ENCODE results near the gene PRRX2.

DNA sequence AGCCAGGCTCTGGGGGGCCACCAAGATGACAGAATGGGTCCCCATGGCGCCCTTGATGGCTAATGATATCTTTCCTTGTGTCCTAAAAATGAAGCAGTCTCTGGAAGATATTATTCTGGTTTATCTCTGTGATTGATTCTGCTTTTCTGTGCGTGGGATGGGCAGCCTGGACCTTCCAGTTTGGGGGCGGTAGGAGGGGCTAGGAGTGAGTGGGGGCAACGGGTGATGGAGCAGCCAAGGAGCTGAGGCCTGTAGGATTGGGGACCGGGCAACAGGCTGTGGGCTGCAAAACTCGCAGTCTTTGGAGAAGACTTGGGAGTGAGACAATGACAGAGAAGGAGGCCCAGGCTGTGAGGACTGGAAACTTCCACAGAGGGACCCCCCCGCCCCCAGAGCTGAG is 8.8 kb downstream of the PRRX2 start:
- TF ChIP-seq, protein P1, sequence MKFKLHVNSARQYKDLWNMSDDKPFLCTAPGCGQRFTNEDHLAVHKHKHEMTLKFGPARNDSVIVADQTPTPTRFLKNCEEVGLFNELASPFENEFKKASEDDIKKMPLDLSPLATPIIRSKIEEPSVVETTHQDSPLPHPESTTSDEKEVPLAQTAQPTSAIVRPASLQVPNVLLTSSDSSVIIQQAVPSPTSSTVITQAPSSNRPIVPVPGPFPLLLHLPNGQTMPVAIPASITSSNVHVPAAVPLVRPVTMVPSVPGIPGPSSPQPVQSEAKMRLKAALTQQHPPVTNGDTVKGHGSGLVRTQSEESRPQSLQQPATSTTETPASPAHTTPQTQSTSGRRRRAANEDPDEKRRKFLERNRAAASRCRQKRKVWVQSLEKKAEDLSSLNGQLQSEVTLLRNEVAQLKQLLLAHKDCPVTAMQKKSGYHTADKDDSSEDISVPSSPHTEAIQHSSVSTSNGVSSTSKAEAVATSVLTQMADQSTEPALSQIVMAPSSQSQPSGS (CRISPR knock-in tag; IDR thresholded peaks at IDR 0.05; ENCODE audit: borderline replicate concordance, low read depth), result no peak
- TF ChIP-seq, protein P2, sequence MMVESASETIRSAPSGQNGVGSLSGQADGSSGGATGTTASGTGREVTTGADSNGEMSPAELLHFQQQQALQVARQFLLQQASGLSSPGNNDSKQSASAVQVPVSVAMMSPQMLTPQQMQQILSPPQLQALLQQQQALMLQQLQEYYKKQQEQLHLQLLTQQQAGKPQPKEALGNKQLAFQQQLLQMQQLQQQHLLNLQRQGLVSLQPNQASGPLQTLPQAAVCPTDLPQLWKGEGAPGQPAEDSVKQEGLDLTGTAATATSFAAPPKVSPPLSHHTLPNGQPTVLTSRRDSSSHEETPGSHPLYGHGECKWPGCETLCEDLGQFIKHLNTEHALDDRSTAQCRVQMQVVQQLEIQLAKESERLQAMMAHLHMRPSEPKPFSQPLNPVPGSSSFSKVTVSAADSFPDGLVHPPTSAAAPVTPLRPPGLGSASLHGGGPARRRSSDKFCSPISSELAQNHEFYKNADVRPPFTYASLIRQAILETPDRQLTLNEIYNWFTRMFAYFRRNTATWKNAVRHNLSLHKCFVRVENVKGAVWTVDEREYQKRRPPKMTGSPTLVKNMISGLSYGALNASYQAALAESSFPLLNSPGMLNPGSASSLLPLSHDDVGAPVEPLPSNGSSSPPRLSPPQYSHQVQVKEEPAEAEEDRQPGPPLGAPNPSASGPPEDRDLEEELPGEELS (CRISPR knock-in tag; IDR thresholded peaks at IDR 0.05), result no peak
- TF ChIP-seq, protein P3, sequence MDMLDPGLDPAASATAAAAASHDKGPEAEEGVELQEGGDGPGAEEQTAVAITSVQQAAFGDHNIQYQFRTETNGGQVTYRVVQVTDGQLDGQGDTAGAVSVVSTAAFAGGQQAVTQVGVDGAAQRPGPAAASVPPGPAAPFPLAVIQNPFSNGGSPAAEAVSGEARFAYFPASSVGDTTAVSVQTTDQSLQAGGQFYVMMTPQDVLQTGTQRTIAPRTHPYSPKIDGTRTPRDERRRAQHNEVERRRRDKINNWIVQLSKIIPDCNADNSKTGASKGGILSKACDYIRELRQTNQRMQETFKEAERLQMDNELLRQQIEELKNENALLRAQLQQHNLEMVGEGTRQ (CRISPR knock-in tag; IDR thresholded peaks at IDR 0.05), result no peak
- no peak for TF ChIP-seq GTF2I (CRISPR knock-in tag; conservative IDR thresholded peaks at IDR 0.05)
- no peak for TF ChIP-seq NFYB (CRISPR knock-in tag; conservative IDR thresholded peaks at IDR 0.05; ENCODE audit: low read depth)
- TF ChIP-seq, protein P4, sequence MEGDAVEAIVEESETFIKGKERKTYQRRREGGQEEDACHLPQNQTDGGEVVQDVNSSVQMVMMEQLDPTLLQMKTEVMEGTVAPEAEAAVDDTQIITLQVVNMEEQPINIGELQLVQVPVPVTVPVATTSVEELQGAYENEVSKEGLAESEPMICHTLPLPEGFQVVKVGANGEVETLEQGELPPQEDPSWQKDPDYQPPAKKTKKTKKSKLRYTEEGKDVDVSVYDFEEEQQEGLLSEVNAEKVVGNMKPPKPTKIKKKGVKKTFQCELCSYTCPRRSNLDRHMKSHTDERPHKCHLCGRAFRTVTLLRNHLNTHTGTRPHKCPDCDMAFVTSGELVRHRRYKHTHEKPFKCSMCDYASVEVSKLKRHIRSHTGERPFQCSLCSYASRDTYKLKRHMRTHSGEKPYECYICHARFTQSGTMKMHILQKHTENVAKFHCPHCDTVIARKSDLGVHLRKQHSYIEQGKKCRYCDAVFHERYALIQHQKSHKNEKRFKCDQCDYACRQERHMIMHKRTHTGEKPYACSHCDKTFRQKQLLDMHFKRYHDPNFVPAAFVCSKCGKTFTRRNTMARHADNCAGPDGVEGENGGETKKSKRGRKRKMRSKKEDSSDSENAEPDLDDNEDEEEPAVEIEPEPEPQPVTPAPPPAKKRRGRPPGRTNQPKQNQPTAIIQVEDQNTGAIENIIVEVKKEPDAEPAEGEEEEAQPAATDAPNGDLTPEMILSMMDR (IDR thresholded peaks at IDR 0.05), result no peak
- TF ChIP-seq, protein P5, sequence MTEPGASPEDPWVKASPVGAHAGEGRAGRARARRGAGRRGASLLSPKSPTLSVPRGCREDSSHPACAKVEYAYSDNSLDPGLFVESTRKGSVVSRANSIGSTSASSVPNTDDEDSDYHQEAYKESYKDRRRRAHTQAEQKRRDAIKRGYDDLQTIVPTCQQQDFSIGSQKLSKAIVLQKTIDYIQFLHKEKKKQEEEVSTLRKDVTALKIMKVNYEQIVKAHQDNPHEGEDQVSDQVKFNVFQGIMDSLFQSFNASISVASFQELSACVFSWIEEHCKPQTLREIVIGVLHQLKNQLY (CRISPR knock-in tag; IDR thresholded peaks at IDR 0.05), result no peak
- TF ChIP-seq, protein P6, sequence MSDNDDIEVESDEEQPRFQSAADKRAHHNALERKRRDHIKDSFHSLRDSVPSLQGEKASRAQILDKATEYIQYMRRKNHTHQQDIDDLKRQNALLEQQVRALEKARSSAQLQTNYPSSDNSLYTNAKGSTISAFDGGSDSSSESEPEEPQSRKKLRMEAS (CRISPR knock-in tag; IDR thresholded peaks at IDR 0.05), result no peak
- no peak for TF ChIP-seq ELF4 (CRISPR knock-in tag; IDR thresholded peaks at IDR 0.05; ENCODE audit: low read depth)
- no peak for TF ChIP-seq IRF2 (CRISPR knock-in tag; IDR thresholded peaks at IDR 0.05; ENCODE audit: borderline replicate concordance, low read depth)
- TF ChIP-seq ATF1 (CRISPR knock-in tag; IDR thresholded peaks at IDR 0.05), result no peak
- TF ChIP-seq TP53 (CRISPR knock-in tag; IDR thresholded peaks at IDR 0.05), result no peak
- TF ChIP-seq, protein P7, sequence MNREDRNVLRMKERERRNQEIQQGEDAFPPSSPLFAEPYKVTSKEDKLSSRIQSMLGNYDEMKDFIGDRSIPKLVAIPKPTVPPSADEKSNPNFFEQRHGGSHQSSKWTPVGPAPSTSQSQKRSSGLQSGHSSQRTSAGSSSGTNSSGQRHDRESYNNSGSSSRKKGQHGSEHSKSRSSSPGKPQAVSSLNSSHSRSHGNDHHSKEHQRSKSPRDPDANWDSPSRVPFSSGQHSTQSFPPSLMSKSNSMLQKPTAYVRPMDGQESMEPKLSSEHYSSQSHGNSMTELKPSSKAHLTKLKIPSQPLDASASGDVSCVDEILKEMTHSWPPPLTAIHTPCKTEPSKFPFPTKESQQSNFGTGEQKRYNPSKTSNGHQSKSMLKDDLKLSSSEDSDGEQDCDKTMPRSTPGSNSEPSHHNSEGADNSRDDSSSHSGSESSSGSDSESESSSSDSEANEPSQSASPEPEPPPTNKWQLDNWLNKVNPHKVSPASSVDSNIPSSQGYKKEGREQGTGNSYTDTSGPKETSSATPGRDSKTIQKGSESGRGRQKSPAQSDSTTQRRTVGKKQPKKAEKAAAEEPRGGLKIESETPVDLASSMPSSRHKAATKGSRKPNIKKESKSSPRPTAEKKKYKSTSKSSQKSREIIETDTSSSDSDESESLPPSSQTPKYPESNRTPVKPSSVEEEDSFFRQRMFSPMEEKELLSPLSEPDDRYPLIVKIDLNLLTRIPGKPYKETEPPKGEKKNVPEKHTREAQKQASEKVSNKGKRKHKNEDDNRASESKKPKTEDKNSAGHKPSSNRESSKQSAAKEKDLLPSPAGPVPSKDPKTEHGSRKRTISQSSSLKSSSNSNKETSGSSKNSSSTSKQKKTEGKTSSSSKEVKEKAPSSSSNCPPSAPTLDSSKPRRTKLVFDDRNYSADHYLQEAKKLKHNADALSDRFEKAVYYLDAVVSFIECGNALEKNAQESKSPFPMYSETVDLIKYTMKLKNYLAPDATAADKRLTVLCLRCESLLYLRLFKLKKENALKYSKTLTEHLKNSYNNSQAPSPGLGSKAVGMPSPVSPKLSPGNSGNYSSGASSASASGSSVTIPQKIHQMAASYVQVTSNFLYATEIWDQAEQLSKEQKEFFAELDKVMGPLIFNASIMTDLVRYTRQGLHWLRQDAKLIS (CRISPR knock-in tag; IDR thresholded peaks at IDR 0.05; ENCODE audit: borderline replicate concordance), result no peak
- TF ChIP-seq, protein P8, sequence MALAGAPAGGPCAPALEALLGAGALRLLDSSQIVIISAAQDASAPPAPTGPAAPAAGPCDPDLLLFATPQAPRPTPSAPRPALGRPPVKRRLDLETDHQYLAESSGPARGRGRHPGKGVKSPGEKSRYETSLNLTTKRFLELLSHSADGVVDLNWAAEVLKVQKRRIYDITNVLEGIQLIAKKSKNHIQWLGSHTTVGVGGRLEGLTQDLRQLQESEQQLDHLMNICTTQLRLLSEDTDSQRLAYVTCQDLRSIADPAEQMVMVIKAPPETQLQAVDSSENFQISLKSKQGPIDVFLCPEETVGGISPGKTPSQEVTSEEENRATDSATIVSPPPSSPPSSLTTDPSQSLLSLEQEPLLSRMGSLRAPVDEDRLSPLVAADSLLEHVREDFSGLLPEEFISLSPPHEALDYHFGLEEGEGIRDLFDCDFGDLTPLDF (CRISPR knock-in tag; IDR thresholded peaks at IDR 0.05), result no peak

Data from WTC11 (cell line).